Epidermal melanocyte (primary cell): ENCODE data around the gene CTSZ.
"Not testable (repeated sequence)": the region's sequence is repeated elsewhere in the genome, so short reads cannot be mapped to it uniquely, and the experiment has no call there.

ENCODE experiments used
- DNase-seq: peaks from one replicate; pipeline ENCODE4 v3.0.0; 2011; ENCODE audit warnings: low spot score; ENCODE audit not compliant: insufficient read length

CTSZ gene

DNA sequence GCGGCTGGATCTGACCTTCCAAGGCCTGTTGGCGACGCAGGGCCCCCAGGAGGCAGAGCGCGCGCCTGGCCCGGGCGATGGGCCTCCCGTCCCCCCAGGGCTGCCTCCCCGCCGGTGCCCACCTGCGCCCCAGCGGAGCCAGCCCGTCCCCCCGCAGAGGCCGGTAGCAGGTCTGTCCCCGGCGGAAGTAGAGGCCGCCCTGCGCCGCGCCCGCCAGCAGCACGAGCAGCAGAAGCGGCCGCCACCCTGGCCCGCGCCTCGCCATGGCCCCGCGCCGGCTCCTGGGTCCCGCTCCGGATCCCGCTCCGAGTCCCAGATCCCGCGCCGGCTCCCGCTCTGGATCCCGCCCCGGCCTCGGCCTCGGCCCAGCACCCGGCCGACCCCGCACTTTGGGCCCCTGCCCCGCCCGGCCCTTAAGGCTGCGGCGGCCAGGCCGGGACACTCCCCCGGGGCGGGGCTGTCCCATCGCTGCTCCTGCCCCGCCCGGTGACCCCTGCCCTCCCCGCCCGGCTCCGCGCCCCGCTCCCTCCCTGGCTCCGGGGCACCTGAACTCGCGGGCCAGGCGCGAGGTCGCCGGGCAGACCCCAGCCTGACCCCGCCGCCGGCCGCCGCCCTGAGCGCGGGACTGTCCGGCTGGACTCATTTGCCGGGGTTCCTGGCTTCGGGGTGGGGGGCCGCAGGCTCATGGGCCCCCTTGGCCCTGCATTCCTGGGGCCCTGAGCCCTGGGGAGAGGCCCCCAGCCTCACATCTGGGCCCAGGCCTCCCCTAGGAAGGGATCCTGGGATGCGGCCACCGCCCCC is at the start of gene CTSZ:
CTSZ (minus strand) TSS at position 391 of the 801 bp plus-strand sequence; CDS start at position 265, 126 bp downstream.
- DNase-seq, result peak; percentile 61

DNA sequence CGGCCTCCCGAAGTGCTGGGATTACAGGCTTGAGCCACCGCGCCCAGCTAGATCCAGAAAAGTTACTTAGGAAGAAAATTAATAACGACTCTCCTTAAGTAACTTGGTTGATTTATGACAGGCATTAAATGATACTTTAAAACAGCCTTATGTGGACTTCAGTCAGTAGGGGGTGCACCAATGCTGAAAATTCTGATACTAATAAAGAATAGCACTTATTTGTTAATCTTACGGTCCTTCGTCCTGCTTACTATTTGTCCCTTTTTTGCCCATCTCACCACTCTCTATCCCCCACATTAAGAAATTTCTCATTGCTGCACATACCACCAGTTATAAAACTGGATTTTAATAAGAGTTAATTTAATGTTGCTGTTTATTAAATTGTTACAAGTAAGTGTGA is 48.2 kb upstream of the CTSZ start:
- DNase-seq, result no peak

DNA sequence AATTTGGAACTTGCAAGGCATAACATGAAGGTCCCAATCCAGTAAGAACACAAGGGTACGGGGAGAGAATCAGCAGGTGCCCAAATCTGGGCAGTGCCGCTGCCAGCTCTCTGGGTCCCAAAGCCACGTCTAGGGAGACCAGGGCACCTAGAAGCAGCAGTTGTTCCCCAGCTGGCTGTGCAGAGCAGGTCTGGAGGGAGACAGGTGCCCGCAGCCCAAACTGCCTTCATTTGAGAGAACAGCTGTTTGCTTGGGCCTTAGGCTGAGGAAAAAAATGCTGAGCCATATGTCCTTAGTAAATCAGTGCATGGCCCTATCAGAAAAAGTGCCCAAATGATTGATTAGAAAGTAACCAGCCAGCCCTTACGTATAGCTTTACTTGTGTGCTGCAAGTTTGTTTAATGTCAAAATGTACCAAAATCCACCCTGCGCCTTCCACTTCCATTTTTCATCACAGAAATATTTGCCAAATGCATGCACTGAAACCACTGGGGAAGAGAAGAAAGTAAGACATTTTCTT is 44.7 kb upstream of the CTSZ start:
- DNase-seq, result no peak

DNA sequence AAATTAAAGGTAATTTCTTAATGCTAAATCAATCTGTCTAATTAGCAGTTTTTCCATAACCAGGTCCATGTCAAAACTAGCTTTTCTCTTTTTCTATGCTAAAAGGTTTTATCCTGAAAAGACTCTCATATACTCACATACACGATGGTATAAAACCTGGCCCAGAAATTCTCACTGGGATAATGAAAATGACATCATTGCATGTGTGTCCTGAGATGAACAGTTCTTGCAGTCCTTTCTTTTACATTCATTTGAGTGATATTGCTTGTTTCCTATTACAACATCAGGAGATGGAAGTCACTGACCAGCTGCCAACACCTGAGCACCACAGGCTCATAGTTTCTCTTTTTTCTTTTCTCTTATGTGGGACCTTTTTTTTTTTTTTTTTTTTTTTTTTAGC is 43.4 kb upstream of the CTSZ start:
- no peak for DNase-seq

DNA sequence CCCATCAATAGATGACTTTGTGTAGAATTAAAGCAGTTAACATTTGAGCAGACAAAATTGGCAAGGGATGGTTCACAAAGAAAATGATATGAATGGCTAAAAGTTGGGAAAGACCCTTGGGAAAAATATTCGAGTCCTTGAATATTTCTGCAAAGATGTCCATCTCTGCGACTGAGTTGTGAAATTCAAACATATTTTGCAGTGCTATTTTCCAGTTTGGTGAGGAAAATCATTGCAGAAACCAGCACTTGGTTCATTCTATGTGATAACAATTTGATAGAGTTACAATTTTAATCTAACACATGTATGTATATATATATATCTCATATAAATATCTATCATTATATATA is 41.6 kb upstream of the CTSZ start:
- no peak for DNase-seq

DNA sequence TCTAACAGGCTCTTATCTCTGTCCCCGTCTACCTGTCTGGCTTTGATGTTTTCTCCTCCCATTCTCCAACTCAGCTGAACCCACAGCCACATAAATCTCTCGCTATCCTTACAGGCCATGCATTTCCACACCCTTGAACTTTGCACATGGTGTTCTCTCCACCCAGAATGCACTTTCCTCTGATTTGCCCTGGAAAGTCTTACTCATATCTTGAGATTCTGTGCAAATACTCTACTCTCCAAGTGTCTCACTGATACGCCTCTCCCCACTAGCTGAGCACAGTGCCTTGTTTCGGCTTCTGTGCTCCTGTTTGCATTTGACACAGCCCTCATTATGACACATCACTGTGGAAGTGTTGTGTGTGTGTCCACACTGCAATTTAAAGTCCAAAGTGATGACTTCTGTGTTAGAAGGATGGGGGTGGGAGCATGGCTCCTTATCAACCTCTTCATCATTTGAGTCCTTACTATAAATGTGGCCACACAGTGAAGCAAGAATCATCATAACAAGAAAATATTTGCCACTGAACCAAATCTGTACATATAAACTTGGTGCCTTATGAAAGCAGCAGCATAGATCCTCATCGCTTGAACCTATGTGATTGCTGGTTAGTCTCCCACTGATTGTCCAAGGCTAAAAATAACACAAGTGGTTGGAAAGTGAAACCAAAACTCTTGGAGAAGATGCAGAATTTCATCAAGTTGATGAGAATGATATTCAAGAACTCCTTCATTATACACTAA is 41.1 kb upstream of the CTSZ start:
- no peak for DNase-seq

DNA sequence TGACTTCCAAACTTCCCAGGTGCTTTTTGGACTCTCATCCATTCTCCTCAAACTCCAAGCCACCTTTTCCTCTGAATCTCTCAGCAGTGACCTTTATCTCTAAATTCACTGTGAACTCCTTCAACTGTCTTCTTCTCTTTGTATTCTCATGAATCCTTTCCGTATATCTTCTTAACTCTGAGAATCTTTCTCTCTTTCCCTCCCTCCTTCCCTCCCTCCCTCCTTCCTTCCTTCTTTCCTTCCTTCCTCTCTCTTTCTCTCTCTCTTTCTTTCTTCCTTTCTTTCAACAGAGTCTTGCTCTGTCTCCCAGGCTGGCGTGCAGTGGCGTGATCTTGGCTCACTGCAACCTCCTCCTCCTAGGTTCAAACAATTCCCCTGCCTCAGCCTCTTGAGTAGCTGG is 39.8 kb upstream of the CTSZ start:
- DNase-seq, result no peak

DNA sequence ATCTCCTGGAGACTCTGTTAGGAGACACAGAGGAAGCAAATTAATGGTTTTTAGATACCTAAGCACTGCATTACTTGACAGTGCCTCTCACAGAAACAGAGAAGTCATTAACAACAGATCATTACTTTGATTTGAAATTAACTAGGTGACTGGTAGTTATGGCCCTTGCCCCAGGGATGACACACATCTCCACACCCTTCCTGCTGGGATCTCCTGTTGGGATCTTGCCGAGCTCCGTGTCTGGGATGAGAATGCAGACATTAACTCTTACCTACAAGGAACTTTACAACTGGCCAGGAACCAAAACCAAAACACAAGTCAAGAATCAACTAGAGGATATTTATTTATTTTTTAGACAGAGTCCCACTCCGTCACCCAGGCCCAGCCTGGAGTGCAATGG is 37.7 kb upstream of the CTSZ start:
- DNase-seq, result no peak

DNA sequence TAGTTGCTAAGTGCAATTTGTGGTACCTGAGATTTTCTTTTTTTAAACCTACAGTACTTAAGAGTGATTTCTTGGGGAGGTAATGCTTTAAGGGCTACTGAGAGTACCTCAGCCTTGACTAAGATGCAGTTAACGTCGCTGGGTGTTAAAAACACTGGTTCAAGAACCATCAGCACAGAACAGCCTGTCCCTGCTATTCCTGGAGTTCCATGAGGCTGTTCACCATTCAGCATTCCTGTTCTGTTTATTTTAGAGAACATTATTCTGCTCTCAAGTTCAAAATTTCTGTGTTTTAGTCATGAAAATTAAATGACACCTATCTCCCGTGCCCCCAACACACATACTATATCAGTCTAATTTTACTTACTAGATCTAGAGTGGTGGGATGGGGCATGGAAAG is 37.2 kb upstream of the CTSZ start:
- no peak for DNase-seq

DNA sequence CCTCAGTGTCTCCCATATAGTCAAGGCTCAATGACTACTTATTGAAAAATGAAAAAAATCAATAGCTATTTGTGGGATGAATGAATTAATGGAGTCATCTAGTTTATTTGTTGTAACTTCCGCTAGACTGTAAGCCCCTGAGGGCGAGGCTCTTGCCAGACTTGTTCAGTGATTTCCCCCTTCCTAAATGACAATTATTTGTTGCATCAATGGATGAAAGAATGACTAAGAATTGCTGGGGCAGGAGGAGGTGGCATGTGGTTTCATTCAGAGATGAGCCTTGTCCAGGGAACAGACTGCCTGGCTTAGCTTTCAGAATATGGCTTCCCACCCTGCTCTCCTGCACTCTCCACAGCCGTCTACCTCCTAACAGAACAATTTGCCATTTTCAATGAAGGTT is 36.6 kb upstream of the CTSZ start:
- no peak for DNase-seq

DNA sequence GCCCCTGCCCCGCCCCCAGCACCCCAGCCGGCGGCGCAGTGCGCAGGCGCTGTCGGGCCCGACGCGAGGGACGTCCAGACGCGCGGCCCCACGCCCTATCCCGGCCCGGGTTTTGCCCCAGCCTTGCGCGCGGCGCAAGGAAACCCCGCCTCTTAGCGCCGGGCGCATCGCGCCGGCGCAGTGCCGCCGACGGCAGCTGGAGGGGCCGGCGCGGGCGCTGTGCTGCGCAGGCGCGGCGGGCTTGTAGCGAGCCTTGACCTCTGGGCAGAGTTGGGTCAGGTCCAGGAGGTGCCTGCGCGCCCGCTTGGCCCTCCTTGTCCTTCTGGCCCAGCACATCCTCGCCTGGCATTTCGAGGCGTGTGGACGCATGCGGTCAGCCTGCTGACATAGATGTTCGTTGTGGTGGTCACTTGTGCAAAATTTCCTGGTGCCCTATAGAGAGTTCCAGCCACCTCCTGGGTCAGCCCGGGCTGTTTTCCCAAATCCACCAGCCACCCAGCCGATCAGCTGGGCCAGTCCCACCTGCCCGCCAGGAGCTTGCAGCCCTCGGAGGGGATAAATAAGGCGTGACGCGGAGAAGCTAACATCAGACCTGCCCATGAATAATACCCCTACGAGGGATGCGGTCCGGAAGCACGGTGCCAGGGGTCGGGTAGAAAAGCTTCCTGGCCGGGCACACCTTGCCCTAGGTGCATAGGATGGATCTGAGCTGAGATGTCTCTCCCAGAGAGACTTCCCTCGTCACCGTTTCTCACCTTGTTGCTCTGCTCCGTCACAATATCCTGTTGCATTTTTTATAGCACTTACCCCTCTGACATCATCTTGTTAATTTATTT is 36.0 kb upstream of the CTSZ start:
- peak; percentile 93 for DNase-seq

DNA sequence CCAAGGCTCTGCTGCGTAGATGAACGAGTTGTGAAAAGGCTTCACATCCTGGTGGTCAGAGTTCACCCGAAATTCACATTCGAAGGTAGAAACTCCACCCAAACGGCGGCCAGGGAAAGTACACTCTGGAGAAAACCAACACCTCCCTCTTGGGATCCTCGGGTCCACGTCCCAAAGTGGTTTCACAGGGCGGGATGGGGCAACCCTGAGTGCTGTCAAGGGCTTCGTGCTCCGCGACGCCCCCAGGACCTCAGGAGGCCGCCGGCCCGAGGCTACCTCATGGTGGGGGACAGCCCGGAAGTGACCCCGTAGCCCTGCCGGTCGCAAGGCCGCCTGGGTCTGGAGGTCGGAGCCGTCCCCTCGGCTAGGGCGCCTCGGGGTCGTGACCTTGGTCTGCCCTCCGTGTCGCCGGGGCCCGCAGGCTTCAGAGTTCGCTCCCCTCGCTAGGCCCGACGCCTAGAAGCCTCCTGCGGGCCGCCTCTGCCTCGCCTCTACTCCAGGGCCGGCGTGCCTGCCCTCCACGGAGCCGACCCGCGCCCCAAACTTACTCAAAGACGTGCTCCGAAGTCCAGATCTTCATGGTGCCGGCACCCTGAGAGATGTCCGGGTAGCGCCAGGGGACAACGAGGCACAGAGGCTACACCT is 35.2 kb upstream of the CTSZ start, which contains the start of gene PRELID3B:
PRELID3B (minus strand) TSS at position 636 of the 645 bp plus-strand sequence; CDS start at position 580, 56 bp downstream.
- no peak for DNase-seq

DNA sequence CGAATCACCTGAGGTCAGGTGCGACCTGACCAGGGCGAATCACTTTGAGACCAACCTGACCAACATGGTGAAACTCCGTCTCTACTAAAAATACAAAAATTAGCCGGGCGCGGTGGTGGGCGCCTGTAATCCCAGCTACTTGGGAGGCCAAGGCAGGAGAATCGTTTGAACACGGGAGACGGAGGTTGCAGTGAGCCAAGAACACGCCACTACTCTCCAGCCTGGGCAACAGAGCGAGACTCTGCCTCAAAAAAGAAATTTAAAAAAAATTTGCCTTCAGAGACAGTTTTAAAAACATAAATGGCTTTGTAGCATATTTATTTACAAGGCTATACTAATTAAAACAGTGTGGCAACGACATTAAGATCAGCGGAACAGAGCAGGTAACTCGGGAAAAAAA is 34.4 kb upstream of the CTSZ start:
- not testable (repeated sequence) for DNase-seq

DNA sequence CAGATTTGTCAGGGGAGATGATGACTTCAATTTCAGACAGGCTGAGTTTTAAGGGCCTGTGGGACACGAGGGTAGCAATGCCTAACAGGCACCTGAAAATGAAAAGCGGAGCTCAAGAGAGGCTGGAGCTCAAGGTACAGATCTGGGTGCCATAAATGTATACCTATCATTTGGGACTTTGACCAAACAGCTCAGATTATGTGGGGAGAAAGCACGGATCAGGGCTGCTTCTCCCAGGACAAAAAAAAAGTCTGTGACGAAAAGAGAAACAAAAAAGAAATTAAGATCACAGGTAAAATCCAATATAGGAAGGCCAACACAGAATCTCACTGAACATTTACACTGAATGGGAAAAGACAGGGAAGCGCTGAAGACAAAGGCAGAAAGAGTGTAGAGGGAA is 33.6 kb upstream of the CTSZ start:
- DNase-seq, result no peak

DNA sequence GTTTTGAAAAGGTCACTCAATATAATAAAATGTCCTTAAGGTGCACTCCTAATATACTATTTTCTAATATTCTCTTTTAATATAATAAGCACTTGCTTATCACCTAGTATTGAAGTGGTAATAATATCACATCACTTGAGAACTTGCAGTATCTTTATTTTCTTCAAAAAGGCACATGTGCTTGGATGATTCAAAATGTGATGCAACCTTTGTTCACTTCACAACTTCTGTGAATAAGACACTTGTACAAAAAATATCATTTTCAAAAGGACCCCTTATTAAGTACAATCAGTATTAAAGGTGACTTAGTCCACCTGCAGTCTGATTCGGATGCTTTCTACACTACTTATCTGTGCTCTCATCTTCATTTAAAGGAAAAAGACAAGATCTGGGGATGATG is 32.2 kb upstream of the CTSZ start:
- no peak for DNase-seq

DNA sequence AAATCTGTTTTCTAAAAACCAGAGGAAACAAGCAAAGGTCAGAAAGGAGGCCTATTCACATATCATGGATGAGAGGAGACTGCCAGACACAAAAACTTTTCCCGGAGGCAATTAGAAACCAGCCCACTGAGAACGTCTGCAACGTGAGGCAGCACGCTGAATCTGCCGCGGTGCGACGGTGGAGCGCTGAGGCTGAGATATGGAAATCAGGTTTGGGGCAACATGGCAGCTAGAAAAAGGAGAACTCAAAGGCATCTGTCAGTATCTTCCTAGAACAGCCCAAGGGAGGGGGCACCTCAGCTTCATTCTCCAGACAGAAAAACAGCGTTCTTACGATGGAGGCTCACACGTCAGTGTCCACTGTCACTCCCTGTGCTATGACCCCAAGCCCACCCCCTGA is 30.3 kb upstream of the CTSZ start:
- no peak for DNase-seq

DNA sequence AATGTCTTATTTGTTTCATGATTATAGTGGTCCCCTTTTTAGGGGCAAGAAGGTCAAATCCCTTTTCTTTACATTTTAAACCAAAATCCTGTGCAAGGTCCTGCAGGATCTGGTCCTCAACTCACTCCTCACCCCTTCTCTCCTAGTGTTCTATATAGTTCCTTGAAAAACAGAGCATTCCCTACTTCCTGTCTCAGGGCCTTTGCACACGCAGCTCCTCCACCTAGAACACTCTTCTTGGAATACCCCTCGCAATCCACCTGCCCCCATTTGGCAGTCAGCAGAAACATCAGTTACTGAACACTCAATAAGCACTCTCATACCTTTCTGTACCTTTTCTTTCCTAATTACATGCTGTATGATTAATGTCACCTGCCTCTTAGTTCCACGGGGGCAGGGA is 28.3 kb upstream of the CTSZ start:
- no peak for DNase-seq

DNA sequence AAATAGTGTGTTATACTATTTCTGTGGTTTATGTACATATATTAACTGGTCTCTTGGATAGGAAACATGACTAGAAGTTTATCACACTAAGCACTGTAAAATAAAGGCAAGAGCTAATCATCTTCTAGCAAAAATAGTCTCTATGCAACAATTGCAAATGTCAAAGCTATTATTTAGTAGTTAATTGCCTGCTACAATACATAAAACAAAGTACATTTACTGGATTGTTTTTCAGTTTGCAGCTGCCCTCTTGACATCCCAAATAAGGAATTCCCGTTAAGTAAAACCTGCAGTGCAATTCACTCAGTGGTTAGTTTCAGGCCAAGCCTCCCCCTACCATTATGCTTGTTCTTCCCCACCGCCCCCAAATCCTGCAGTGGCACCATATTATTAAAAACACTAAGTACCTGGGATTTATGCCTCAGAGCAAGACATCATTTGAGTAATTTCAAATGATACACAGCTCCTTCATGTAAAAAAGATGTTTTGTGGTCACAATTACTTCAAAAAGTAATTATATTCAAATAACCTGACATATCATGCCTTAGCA is 26.6 kb upstream of the CTSZ start:
- no peak for DNase-seq

DNA sequence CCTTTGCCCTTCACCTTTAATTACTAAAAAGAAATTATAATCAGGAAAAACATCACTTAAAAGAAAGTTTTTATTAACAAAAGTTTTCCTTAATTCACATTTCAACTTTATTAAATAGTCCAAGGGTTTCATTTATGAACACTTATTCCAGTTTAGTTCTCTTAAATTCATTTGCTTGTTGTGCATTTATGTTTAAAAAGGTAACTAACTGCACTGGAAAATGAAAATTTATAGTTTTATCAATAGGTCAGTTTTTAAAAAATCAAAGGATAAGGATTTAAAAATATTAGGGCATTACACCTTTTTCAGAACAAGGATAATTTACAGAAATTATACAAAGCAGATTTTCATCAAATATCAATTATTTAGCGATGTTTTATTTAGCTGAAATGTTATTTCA is 26.0 kb upstream of the CTSZ start:
- DNase-seq, result no peak

DNA sequence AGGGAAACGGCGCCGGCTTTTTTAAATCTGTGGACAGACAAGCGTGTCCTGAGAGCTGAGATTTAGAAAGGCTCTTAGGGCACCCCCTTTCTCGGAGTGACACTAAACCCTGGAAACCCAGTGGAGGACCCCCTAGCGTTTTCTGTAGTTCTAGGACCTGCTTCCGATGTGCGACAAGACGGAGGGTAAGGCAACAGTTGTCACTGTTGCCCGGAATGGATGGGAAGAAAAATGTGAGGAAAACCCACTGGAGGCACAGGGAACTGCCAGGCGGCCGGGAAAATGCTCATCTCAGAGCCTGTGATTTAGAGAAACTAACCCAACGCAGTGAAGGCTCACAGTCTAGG is 25.6 kb upstream of the CTSZ start:
- DNase-seq, result no peak
